K562 (cell line): ENCODE results near the gene NDUFA5. TPM values are rescaled to one million over a fixed set of nuclear protein-coding genes. Genes with fewer than 3 reads are reported as not detected.
A peak's percentile ranks its signal among the peaks of the same experiment; 100 is the strongest.

Experiments used
- COPS2 ChIP-seq: fragments of 450-650 bp; conservative IDR thresholded peaks from 2 replicates; pipeline ENCODE4 v1.6.1; 2016; ENCODE audit warnings: mild to moderate bottlenecking, moderate library complexity
- DACH1 ChIP-seq: fragments of 450-650 bp; IDR thresholded peaks from 2 replicates; pipeline ENCODE4 v1.6.1; 2018; ENCODE audit not compliant: partially characterized antibody
- FOXA3 ChIP-seq, 2 experiments: fragments of 450-650 bp in 1 of 2; sonication (generic) in 1 of 2; formaldehyde crosslinking; IDR thresholded peaks in 1 of 2; conservative IDR thresholded peaks in 1 of 2; 2 replicates each; pipeline versions ENCODE4 v1.4.0 to v1.8.0; 2020 to 2022; ENCODE audit warnings: mild to moderate bottlenecking in 2 of 2, missing genetic modification reagents in 1 of 2
- HNRNPH1 ChIP-seq: fragments of 200-400 bp; formaldehyde crosslinking; optimal IDR thresholded peaks from 2 replicates; pipeline ENCODE3; 2017; ENCODE audit warnings: low read depth, mild to moderate bottlenecking, low read length, moderate library complexity
- MXD1 ChIP-seq: fragments of 250-450 bp; sonication (Bioruptor Pico); IDR thresholded peaks from 2 replicates; pipeline ENCODE4 v1.8.0; 2021; ENCODE audit warnings: borderline replicate concordance, mild to moderate bottlenecking, moderate library complexity; ENCODE audit not compliant: poor library complexity, severe bottlenecking
- NR1H2 ChIP-seq: sonication (generic); formaldehyde crosslinking; IDR thresholded peaks from 2 replicates; pipeline ENCODE4 v1.4.0; 2020; ENCODE audit warnings: mild to moderate bottlenecking, missing genetic modification reagents
- NR4A1 ChIP-seq, 2 experiments: fragments of 250-450 bp in 1 of 2; fragments of 450-650 bp in 1 of 2; sonication (Bioruptor Pico) in 1 of 2; IDR thresholded peaks; 2 replicates each; pipeline versions ENCODE4 v1.4.0 to v1.6.1; 2016 to 2020; ENCODE audit warnings: mild to moderate bottlenecking in 2 of 2, missing compliant biosample characterization in 1 of 2, missing genetic modification characterization in 1 of 2, moderate library complexity in 1 of 2
- POLR2AphosphoS5 ChIP-seq: IDR thresholded peaks from 2 replicates; pipeline ENCODE4 v1.6.1; 2011; ENCODE audit warnings: mild to moderate bottlenecking, low read depth, low read length, moderate library complexity; ENCODE audit not compliant: control insufficient read depth, insufficient read depth
- RBM34 ChIP-seq: fragments of 200-400 bp; formaldehyde crosslinking; IDR thresholded peaks from 2 replicates; pipeline ENCODE4 v1.6.1; 2018; ENCODE audit warnings: low read length, borderline replicate concordance; ENCODE audit not compliant: insufficient read depth
- RUNX1 ChIP-seq: sonication (generic); IDR thresholded peaks from 2 replicates; pipeline ENCODE4 v1.6.1; 2016; ENCODE audit warnings: antibody characterized with exemption, low read depth
- SMARCA4 ChIP-seq: fragments of 450-650 bp; IDR thresholded peaks from 2 replicates; pipeline ENCODE4 v1.6.1; 2016
- SNRNP70 ChIP-seq: fragments of 200-400 bp; formaldehyde crosslinking; optimal IDR thresholded peaks from 2 replicates; pipeline ENCODE3; 2017; ENCODE audit warnings: low read depth, low read length
- ZBTB11 ChIP-seq, 3 experiments: fragments of 200-800 bp in 1 of 3; fragments of 250-450 bp in 1 of 3; fragments of 450-650 bp in 1 of 3; sonication (Bioruptor Pico) in 1 of 3; sonication (Bioruptor generic) in 1 of 3; formaldehyde crosslinking in 1 of 3; IDR thresholded peaks; 2 replicates each; pipeline versions ENCODE4 v1.6.1 to v1.8.0; 2016 to 2022; ENCODE audit warnings: mild to moderate bottlenecking in 2 of 3, missing genetic modification characterization in 2 of 3, missing compliant biosample characterization in 1 of 3, moderate library complexity in 1 of 3
- ZC3H11A ChIP-seq: IDR thresholded peaks from 2 replicates; pipeline ENCODE4 v1.6.1; 2012; ENCODE audit warnings: low read depth, low read length, improper control_type of control experiment
- ZFX ChIP-seq: sonication (generic); formaldehyde crosslinking; IDR thresholded peaks from 2 replicates; pipeline ENCODE4 v1.8.0; 2022; ENCODE audit warnings: mild to moderate bottlenecking, missing genetic modification reagents, moderate library complexity
- ZNF75A ChIP-seq: fragments of 450-650 bp; formaldehyde crosslinking; IDR thresholded peaks from 2 replicates; pipeline ENCODE4 v1.4.0; 2020; ENCODE audit warnings: mild to moderate bottlenecking
- ZNF778 ChIP-seq: fragments of 450-650 bp; formaldehyde crosslinking; IDR thresholded peaks from 2 replicates; pipeline ENCODE4 v1.4.0; 2020; ENCODE audit warnings: mild to moderate bottlenecking, moderate library complexity
- polyA plus RNA-seq, 8 experiments: library from polyadenylated mRNA; depleted of rRNA in 4 of 8; stranded (reverse) in 5 of 8; unstranded in 3 of 8; fragments of >200 nt; fragmentation: Nextera tagmentation in 2 of 8; fragmentation: Illumina TruSeq in 1 of 8; extraction: Ambion mirVana in 2 of 8; extraction: Trizol in 1 of 8; gene quantifications; 2 replicates each; pipeline versions ENCODE4 v1.2.1 to v1.2.3, GENCODE V29; 2011 to 2014; ENCODE audit warnings: inconsistent platforms in 1 of 8, missing spikeins in 1 of 8
- total RNA-seq, 7 experiments: library from RNA; depleted of rRNA in 6 of 7; stranded (reverse); fragments of >200 nt in 6 of 7; fragmentation: Illumina TruSeq in 2 of 7; extraction: Trizol in 2 of 7; gene quantifications; 2 replicates each; pipeline versions ENCODE4 v1.2.1 to v1.2.3, GENCODE V29; 2011 to 2021; ENCODE audit warnings: low replicate concordance in 1 of 7
- TF ChIP-seq, protein P1 (sequence below): fragments of 250-450 bp; sonication (Bioruptor Pico); IDR thresholded peaks from 2 replicates; pipeline ENCODE4 v1.8.0; 2021; ENCODE audit warnings: moderate library complexity, mild to moderate bottlenecking, inconsistent platforms
- TF ChIP-seq, protein P2 (sequence below): IDR thresholded peaks from 2 replicates; pipeline ENCODE4 v1.6.1; 2011; ENCODE audit not compliant: insufficient read length; ENCODE audit errors: extremely low read depth

NDUFA5 gene
- total and polyA plus RNA-seq, 9 of the 15 experiments (the other 6 are each of a cell fraction or from before 2014, with no cell fraction given), result 155 to 677 (median 269) TPM

GRCh38 chr7:123534383-123535260 lies 23.0 kb downstream of the NDUFA5 start, which contains the start of gene IQUB (continued):
- TF ChIP-seq, protein P1, sequence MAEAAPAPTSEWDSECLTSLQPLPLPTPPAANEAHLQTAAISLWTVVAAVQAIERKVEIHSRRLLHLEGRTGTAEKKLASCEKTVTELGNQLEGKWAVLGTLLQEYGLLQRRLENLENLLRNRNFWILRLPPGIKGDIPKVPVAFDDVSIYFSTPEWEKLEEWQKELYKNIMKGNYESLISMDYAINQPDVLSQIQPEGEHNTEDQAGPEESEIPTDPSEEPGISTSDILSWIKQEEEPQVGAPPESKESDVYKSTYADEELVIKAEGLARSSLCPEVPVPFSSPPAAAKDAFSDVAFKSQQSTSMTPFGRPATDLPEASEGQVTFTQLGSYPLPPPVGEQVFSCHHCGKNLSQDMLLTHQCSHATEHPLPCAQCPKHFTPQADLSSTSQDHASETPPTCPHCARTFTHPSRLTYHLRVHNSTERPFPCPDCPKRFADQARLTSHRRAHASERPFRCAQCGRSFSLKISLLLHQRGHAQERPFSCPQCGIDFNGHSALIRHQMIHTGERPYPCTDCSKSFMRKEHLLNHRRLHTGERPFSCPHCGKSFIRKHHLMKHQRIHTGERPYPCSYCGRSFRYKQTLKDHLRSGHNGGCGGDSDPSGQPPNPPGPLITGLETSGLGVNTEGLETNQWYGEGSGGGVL (CRISPR knock-in tag), result no peak
- TF ChIP-seq DACH1, result peak; percentile 97
- TF ChIP-seq NR4A1 (CRISPR knock-in tag; IDR thresholded peaks at IDR 0.05), result peak; percentile 91; the same call in 1 of the 2 replicates
- TF ChIP-seq NR4A1 (tag; IDR thresholded peaks at IDR 0.05), result no peak
- TF ChIP-seq HNRNPH1, result no peak
- TF ChIP-seq, protein P2, sequence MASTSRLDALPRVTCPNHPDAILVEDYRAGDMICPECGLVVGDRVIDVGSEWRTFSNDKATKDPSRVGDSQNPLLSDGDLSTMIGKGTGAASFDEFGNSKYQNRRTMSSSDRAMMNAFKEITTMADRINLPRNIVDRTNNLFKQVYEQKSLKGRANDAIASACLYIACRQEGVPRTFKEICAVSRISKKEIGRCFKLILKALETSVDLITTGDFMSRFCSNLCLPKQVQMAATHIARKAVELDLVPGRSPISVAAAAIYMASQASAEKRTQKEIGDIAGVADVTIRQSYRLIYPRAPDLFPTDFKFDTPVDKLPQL, result no peak
- TF ChIP-seq SNRNP70, result no peak
- peak; percentile 52 for TF ChIP-seq SMARCA4
- no peak; a peak in 1 of 6 replicates for TF ChIP-seq ZBTB11 (CRISPR knock-in tag; IDR thresholded peaks at IDR 0.05)
- peak; percentile 76; the same call in 1 of the 2 replicates for TF ChIP-seq POLR2AphosphoS5
- TF ChIP-seq NR1H2 (CRISPR knock-in tag), result no peak
- no peak for TF ChIP-seq RUNX1
- TF ChIP-seq ZNF778 (CRISPR knock-in tag), result no peak
- no peak for TF ChIP-seq ZC3H11A
- TF ChIP-seq FOXA3 (CRISPR knock-in tag; conservative IDR thresholded peaks at IDR 0.05 in 1 of 2, IDR thresholded peaks at IDR 0.05 in 1 of 2), result no peak
- TF ChIP-seq MXD1 (CRISPR knock-in tag), result no peak
- TF ChIP-seq ZNF75A (CRISPR knock-in tag), result no peak
- no peak for TF ChIP-seq RBM34
- no peak for TF ChIP-seq COPS2
- TF ChIP-seq ZFX (CRISPR knock-in tag), result no peak
